SH-SY5Y (cell line): ENCODE data around the gene RMND5A.

Source experiments
- GATA2 ChIP-seq: IDR thresholded peaks from 2 replicates; pipeline ENCODE4 v1.6.1; 2011; ENCODE audit warnings: mild to moderate bottlenecking, low read depth, low read length
- GATA3 ChIP-seq: IDR thresholded peaks from 2 replicates; pipeline ENCODE4 v1.6.1; 2011; ENCODE audit warnings: low read depth, mild to moderate bottlenecking, low read length, moderate library complexity

DNA sequence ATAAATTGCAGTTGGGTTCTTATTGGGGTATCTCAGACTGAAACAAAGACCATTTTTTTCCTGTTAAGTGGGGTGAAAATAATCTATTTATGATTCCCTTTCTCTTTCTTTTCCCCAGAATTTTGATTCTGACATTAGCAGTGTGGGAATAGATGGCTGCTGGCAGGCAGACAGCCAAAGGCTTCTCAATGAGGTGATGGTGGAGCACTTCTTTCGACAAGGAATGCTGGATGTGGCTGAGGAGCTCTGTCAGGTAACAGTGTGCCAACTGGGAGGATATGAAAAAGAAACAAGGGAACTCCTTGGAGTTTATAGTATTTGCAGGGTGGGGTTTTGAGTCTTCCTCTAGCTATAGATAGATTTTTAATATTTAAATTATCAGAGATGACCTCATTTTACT is 31.7 kb downstream of the RMND5A start:
- TF ChIP-seq GATA3 (no peak), GATA2 (no peak)
